Fibroblast of the aortic adventitia (primary cell): ENCODE data around the gene UFD1. TPM values are rescaled to one million over a fixed set of nuclear protein-coding genes. Genes with fewer than 3 reads are reported as not detected.

Source experiments
- DNase-seq: peaks from one replicate; pipeline ENCODE4 v3.0.0-alpha.2; 2010; ENCODE audit warnings: low read depth
- H3K4me3 ChIP-seq: 2 replicates; pipeline ENCODE4 v1.5.1; 2011; ENCODE audit warnings: low read depth, mild to moderate bottlenecking, control low read depth, low read length, moderate library complexity
- CTCF ChIP-seq: IDR thresholded peaks from 2 replicates; pipeline ENCODE4 v1.5.1; 2011; ENCODE audit warnings: mild to moderate bottlenecking, low read length, control low read depth, inconsistent platforms; ENCODE audit not compliant: insufficient read depth
- total RNA-seq: library from RNA; depleted of rRNA; stranded (reverse); fragments of >200 nt; gene quantifications from 2 replicates; pipeline ENCODE4 v1.2.3, GENCODE V29; 2012; ENCODE audit warnings: low replicate concordance

Gene UFD1
- total RNA-seq, 1 donor = 70.8 TPM

- no peak for DNase-seq
- H3K4me3 ChIP-seq = no peak overlapping the region
- no peak for TF ChIP-seq CTCF
These were observed 24.9 kb upstream of the UFD1 start for GRCh38 chr22:19503869-19504268.

- DNase-seq = no peak
- TF ChIP-seq CTCF = no peak
- H3K4me3 ChIP-seq = no peak overlapping the region
These were observed 24.4 kb upstream of the UFD1 start for GRCh38 chr22:19503367-19503766.

GRCh38 chr22:19501897-19502447 lies 23.0 kb upstream of the UFD1 start:
- TF ChIP-seq CTCF = no peak
- no peak overlapping the region for H3K4me3 ChIP-seq
- no peak for DNase-seq

- TF ChIP-seq CTCF = no peak
- no peak for DNase-seq
- H3K4me3 ChIP-seq = no peak overlapping the region
These were observed 20.9 kb upstream of the UFD1 start for GRCh38 chr22:19499880-19500242.

- TF ChIP-seq CTCF = no peak
- H3K4me3 ChIP-seq = no peak overlapping the region
- DNase-seq = no peak
These were observed 20.4 kb upstream of the UFD1 start for GRCh38 chr22:19499236-19499879.

- DNase-seq = no peak
- TF ChIP-seq CTCF = no peak
- no peak overlapping the region for H3K4me3 ChIP-seq
These were observed 19.8 kb upstream of the UFD1 start for GRCh38 chr22:19498866-19499190.
